H1 (cell line): ENCODE measurements around the gene SLTM. TPM values are rescaled to one million over a fixed set of nuclear protein-coding genes. Genes with fewer than 3 reads are reported as not detected.
"Not testable (repeated sequence)": the region's sequence is repeated elsewhere in the genome, so short reads cannot be mapped to it uniquely, and the experiment has no call there.

Source experiments
- CTCF ChIA-PET: fragments of 300-600 bp; sonication (Branson Sonifier 250); formaldehyde crosslinking; loops from one replicate; lab custom pipeline; 2021; ENCODE audit not compliant: partially characterized antibody; lab: Charles Lee
- POLR2A ChIA-PET: fragments of 300-600 bp; sonication (Branson Sonifier 250); formaldehyde crosslinking; loops from one replicate; lab custom pipeline; 2021; ENCODE audit warnings: inconsistent platforms; ENCODE audit not compliant: partially characterized antibody; lab: Charles Lee
- DNase-seq, 2 experiments: peaks; one replicate each; pipeline versions ENCODE4 v3.0.0 to v3.0.0-alpha.2; 2010 to 2022; ENCODE audit warnings: low spot score in 2 of 2, low read depth in 1 of 2, mixed read lengths in 1 of 2
- FAIRE-seq: peaks from 2 replicates; lab custom pipeline; 2011; peaks lifted over from hg19 to GRCh38; lab: Jason Lieb, UNC
- H2AFZ ChIP-seq: 2 replicates; pipeline ENCODE4 v1.8.1; 2012; ENCODE audit warnings: low read length, inconsistent platforms
- H2AK5ac ChIP-seq: 2 replicates; pipeline ENCODE4 v1.6.1; 2013; ENCODE audit warnings: low read depth, low read length
- H2BK120ac ChIP-seq: replicated peaks from 2 replicates; pipeline ENCODE3; 2013; ENCODE audit warnings: low read depth, low read length, inconsistent platforms
- H2BK12ac ChIP-seq: 2 replicates; pipeline ENCODE4 v1.6.1; 2013; ENCODE audit warnings: low read depth, low read length
- H2BK15ac ChIP-seq: 2 replicates; pipeline ENCODE4 v1.6.1; 2013; ENCODE audit warnings: low read length
- H2BK20ac ChIP-seq: 2 replicates; pipeline ENCODE4 v1.6.1; 2013; ENCODE audit warnings: low read length
- H2BK5ac ChIP-seq: 2 replicates; pipeline ENCODE4 v1.6.1; 2013; ENCODE audit warnings: low read depth, low read length
- H3K14ac ChIP-seq: 2 replicates; pipeline ENCODE4 v1.6.1; 2013; ENCODE audit warnings: inconsistent platforms; ENCODE audit not compliant: insufficient read length
- H3K18ac ChIP-seq: 2 replicates; pipeline ENCODE4 v1.6.1; 2013; ENCODE audit warnings: low read length; ENCODE audit errors: extremely low read depth
- H3K23ac ChIP-seq: 2 replicates; pipeline ENCODE4 v1.6.1; 2013; ENCODE audit warnings: inconsistent platforms; ENCODE audit not compliant: insufficient read length
- H3K23me2 ChIP-seq: 2 replicates; pipeline ENCODE4 v1.6.1; 2013; ENCODE audit warnings: low read depth, low read length
- H3K27ac ChIP-seq: 2 replicates; pipeline ENCODE4 v1.6.1; 2011; ENCODE audit warnings: low read depth, low read length, inconsistent platforms
- H3K27me3 ChIP-seq, 4 experiments: replicated peaks in 1 of 4; 1 replicate in 1 of 4; 2 replicates in 3 of 4; pipeline versions ENCODE4 v1.6.1 to v1.8.1; 2011 to 2013; ENCODE audit warnings: low read length in 3 of 4, mild to moderate bottlenecking in 3 of 4, inconsistent platforms in 2 of 4, mixed read lengths in 2 of 4, moderate library complexity in 1 of 4; ENCODE audit not compliant: control insufficient read depth in 3 of 4, insufficient read depth in 3 of 4; ENCODE audit errors: extremely low read depth in 1 of 4
- H3K36me3 ChIP-seq, 4 experiments: 2 replicates each; pipeline versions ENCODE4 v1.6.1 to v1.8.1; 2011 to 2013; ENCODE audit warnings: mild to moderate bottlenecking in 4 of 4, low read length in 3 of 4, moderate library complexity in 2 of 4, control low read depth in 1 of 4, inconsistent platforms in 1 of 4; ENCODE audit not compliant: insufficient read depth in 4 of 4, control insufficient read depth in 2 of 4
- H3K4ac ChIP-seq: replicated peaks from 2 replicates; pipeline ENCODE3; 2013; ENCODE audit warnings: low read length, low read depth, mixed read lengths, inconsistent platforms; ENCODE audit not compliant: insufficient read length
- H3K4me1 ChIP-seq, 4 experiments: replicated peaks in 1 of 4; 1 replicate in 1 of 4; 2 replicates in 3 of 4; pipeline versions ENCODE4 v1.6.1 to v1.8.1; 2011 to 2013; ENCODE audit warnings: low read length in 3 of 4, inconsistent platforms in 2 of 4, mixed read lengths in 1 of 4; ENCODE audit not compliant: insufficient read depth in 4 of 4, control insufficient read depth in 3 of 4
- H3K4me2 ChIP-seq, 2 experiments: 2 replicates each; pipeline versions ENCODE4 v1.6.1 to v1.8.1; 2011 to 2013; ENCODE audit warnings: low read depth in 2 of 2, low read length in 2 of 2, control low read depth in 1 of 2, inconsistent platforms in 1 of 2, mild to moderate bottlenecking in 1 of 2; ENCODE audit not compliant: insufficient read depth in 1 of 2
- H3K4me3 ChIP-seq, 4 experiments: fragments of 200-600, 300-600 bp in 1 of 4; sonication (generic), shearing (Covaris generic), sonication (Bioruptor Twin) in 1 of 4; 2 replicates each; pipeline versions ENCODE4 v1.5.1 to v1.8.1; 2011 to 2016; ENCODE audit warnings: low read length in 4 of 4, low read depth in 3 of 4, control low read depth in 2 of 4, inconsistent platforms in 2 of 4, mild to moderate bottlenecking in 2 of 4, mixed read lengths in 1 of 4, moderate library complexity in 1 of 4; ENCODE audit not compliant: insufficient read depth in 2 of 4; ENCODE audit errors: extremely low read depth in 1 of 4
- H3K56ac ChIP-seq: replicated peaks from 2 replicates; pipeline ENCODE3; 2013; ENCODE audit warnings: low read depth, mild to moderate bottlenecking, mixed read lengths, low read length, inconsistent platforms; ENCODE audit not compliant: insufficient read length
- H3K79me1 ChIP-seq: 2 replicates; pipeline ENCODE4 v1.6.1; 2013; ENCODE audit warnings: low read depth, low read length, control low read depth
- H3K79me2 ChIP-seq, 2 experiments: 2 replicates each; pipeline versions ENCODE4 v1.6.1 to v1.8.1; 2012 to 2013; ENCODE audit warnings: low read length in 2 of 2, mild to moderate bottlenecking in 2 of 2, inconsistent platforms in 1 of 2; ENCODE audit not compliant: insufficient read depth in 2 of 2, control insufficient read depth in 1 of 2
- H3K9ac ChIP-seq, 4 experiments: replicated peaks in 1 of 4; 1 replicate in 1 of 4; 2 replicates in 3 of 4; pipeline versions ENCODE4 v1.6.1 to v1.8.1; 2011 to 2013; ENCODE audit warnings: low read depth in 3 of 4, low read length in 3 of 4, control low read depth in 2 of 4, mild to moderate bottlenecking in 2 of 4, moderate library complexity in 2 of 4, inconsistent platforms in 1 of 4; ENCODE audit errors: extremely low read depth in 1 of 4
- H3K9me3 ChIP-seq, 2 experiments: 2 replicates each; pipeline versions ENCODE4 v1.6.1 to v1.8.1; 2012 to 2013; ENCODE audit warnings: mild to moderate bottlenecking in 2 of 2, moderate library complexity in 2 of 2, control low read depth in 1 of 2, inconsistent platforms in 1 of 2, low read depth in 1 of 2, low read length in 1 of 2, mixed read lengths in 1 of 2; ENCODE audit not compliant: insufficient read depth in 2 of 2
- H4K20me1 ChIP-seq, 2 experiments: replicated peaks in 1 of 2; 2 replicates each; pipeline versions ENCODE3 to v1.8.1; 2011 to 2013; ENCODE audit warnings: inconsistent platforms in 2 of 2, low read length in 2 of 2, mild to moderate bottlenecking in 1 of 2; ENCODE audit not compliant: insufficient read depth in 2 of 2, control insufficient read depth in 1 of 2
- H4K5ac ChIP-seq: 2 replicates; pipeline ENCODE4 v1.6.1; 2013; ENCODE audit warnings: low read length, low read depth, mixed read lengths, inconsistent platforms; ENCODE audit not compliant: insufficient read length
- H4K8ac ChIP-seq: 2 replicates; pipeline ENCODE4 v1.8.0; 2013; ENCODE audit warnings: mild to moderate bottlenecking, moderate library complexity, low read length, inconsistent platforms; ENCODE audit not compliant: insufficient read depth; ENCODE audit errors: extremely low read depth
- H4K91ac ChIP-seq: replicated peaks from 2 replicates; pipeline ENCODE3; 2013; ENCODE audit warnings: low read length, mixed read lengths, inconsistent platforms; ENCODE audit not compliant: insufficient read length
- WGBS, 2 experiments: shearing (Covaris generic) in 1 of 2; methylation state at CpG; one replicate each; pipeline versions ENCODE4 v1.1.6 to v1.1.7; 2013 to 2015; ENCODE audit warnings: low lambda C conversion rate in 2 of 2, mixed read lengths in 2 of 2, inconsistent platforms in 1 of 2, low coverage in 1 of 2, missing lambda C conversion rate in 1 of 2; ENCODE audit not compliant: insufficient replicate concordance in 2 of 2, insufficient coverage in 1 of 2, insufficient read length in 1 of 2; ENCODE audit errors: extremely low coverage in 1 of 2, missing lambda C conversion rate in 1 of 2; 5-methylcytosine and 5-hydroxymethylcytosine counted together
- polyA plus RNA-seq, 7 experiments: library from polyadenylated mRNA; depleted of rRNA in 3 of 7; stranded (reverse) in 5 of 7; unstranded in 2 of 7; fragments of >200 nt in 5 of 7; fragments of 200-250 nt in 2 of 7; gene quantifications; 1 replicate in 5 of 7; 2 replicates in 1 of 7; 4 replicates in 1 of 7; pipeline versions ENCODE4 v1.2.1 to v1.2.3, GENCODE V29; 2011 to 2013; ENCODE audit warnings: missing spikeins in 2 of 7, mixed read lengths in 2 of 7
- total RNA-seq: library from RNA; stranded (reverse); fragmentation: NEBNext Ultra II Directional; extraction: Animal tissue kit (Norgen Biotek cat#: 25700); gene quantifications from 2 replicates; pipeline ENCODE4 v1.2.1, GENCODE V29; 2021

SLTM gene
- total and polyA plus RNA-seq, 2 of the 8 experiments (the other 6 are each of a cell fraction or from before 2014, with no cell fraction given), result 30.8 to 149 TPM

GRCh38 chr15:58920447-58920846 is 13.0 kb downstream of the SLTM start:
- H4K8ac ChIP-seq, H3K23me2 ChIP-seq, H3K9me3 ChIP-seq, H3K4ac ChIP-seq, H2AK5ac ChIP-seq, H2BK120ac ChIP-seq, H4K5ac ChIP-seq, H2AFZ ChIP-seq, H3K27me3 ChIP-seq, H3K9ac ChIP-seq, H3K79me1 ChIP-seq, H3K56ac ChIP-seq, H3K14ac ChIP-seq, FAIRE-seq, H3K4me3 ChIP-seq, CTCF ChIA-PET, H4K91ac ChIP-seq, H2BK5ac ChIP-seq, H3K18ac ChIP-seq, H2BK20ac ChIP-seq, H2BK15ac ChIP-seq, DNase-seq, H3K23ac ChIP-seq, H3K27ac ChIP-seq, H3K4me2 ChIP-seq, H2BK12ac ChIP-seq, H3K4me1 ChIP-seq: not testable (repeated sequence)
- POLR2A ChIA-PET, result interaction anchor here (0.6 to 1.6 kb wide), 4 partner anchors 10 to 56 kb away, joined by 3 to 7 read pairs (median 3); no protein-coding TSS in a partner anchor
- Histone ChIP-seq H3K36me3 (peaks cover 2 to 54% (median 8%) of the 10 kb centered on the region in 4 experiments; a peak in 6 of 8 replicates), H4K20me1 (peaks cover 4 to 12% of the 10 kb centered on the region in 2 experiments), H3K79me2 (peaks cover 0 to 93% of the 10 kb centered on the region in 2 experiments; a peak in 3 of 4 replicates)
- 89% methylated on average over 7 of the region's 7 CpGs; no CpG with 5 or more reads in 1 of the 2 experiments for WGBS, 2 experiments
